Activated naive CD4-positive, alpha-beta T cell treated with anti-CD3 and anti-CD28 coated beads, Interleukin-2, amount 50 U/mL, for 16 hours (primary cell): ENCODE data around the gene WDR45.

Experiments
- DNase-seq: peaks from one replicate; pipeline ENCODE4 v3.0.0-alpha.2; 2020

Gene WDR45

GRCh38 chrX:49073601-49074575 is 5.8 kb downstream of the WDR45 start, which contains the start of gene PRAF2:
Gene PRAF2 (minus strand): TSS chrX:49074002. CDS start chrX:49073987, 15 bp downstream.
- peak; percentile 87 for DNase-seq

- DNase-seq: no peak
Measured at GRCh38 chrX:49072712-49073095, 7.0 kb downstream of the WDR45 start.

DNA sequence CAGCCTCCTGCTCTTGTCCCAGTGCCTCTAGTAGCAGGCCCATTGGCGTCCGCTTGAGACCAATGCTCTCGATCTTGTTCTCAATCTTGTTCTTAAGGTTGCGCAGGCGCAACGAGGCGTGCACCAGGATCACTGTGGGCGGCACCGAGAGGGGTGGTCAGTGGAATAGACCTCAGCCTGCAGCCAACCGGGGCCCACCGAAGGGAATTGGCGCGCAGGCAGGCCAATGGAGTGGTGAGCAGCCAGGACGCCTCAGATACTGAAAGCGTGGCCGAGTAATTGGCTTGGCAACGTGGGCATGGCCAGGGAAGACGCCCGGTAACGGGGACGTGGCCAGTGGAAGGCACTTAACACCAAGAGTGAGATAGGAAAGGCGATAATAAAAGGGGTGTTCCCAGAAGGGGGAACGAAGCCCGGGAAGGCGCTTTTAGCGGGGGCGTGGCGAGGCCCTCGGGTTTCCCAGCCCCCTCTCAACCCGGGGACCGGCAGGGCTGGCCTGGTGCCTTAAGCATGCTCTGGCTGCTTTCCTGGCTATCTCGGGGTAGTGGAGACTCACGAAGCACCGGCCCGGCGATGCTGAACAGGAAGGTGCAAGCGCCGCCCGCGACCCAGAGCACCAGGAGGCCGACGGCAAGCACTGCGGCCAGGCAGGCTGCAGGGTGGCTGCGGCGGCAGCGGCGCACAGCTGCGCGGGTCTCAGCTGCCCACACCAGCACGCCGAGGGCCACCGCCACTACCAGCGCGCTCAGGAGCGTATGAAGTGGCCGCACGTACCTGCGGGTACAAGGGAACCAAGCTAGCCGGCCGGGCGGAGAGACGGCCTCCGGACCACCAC is 7.6 kb downstream of the WDR45 start:
- no peak for DNase-seq

DNA sequence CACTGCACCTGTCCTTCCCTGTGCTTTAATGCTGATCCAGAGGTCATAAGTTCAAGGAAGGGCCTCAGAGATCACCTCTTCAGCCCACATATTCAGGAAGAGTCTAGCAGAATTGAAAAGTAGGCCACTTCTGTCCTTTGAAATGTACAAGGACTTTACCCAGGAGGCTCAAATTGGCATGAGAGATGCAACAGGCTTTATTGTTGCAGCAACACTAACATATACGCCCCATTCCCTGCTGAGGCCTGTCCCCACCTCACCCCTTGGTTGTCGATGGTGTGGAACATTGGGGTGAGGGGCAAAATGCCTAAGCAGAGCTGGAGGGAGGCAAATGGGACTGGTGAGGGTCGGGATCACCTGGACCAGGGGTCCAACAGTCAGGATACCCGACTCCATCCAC is 8.7 kb downstream of the WDR45 start:
- no peak for DNase-seq

- no peak for DNase-seq
Measured at GRCh38 chrX:49069038-49069437, 10.6 kb downstream of the WDR45 start.

DNA sequence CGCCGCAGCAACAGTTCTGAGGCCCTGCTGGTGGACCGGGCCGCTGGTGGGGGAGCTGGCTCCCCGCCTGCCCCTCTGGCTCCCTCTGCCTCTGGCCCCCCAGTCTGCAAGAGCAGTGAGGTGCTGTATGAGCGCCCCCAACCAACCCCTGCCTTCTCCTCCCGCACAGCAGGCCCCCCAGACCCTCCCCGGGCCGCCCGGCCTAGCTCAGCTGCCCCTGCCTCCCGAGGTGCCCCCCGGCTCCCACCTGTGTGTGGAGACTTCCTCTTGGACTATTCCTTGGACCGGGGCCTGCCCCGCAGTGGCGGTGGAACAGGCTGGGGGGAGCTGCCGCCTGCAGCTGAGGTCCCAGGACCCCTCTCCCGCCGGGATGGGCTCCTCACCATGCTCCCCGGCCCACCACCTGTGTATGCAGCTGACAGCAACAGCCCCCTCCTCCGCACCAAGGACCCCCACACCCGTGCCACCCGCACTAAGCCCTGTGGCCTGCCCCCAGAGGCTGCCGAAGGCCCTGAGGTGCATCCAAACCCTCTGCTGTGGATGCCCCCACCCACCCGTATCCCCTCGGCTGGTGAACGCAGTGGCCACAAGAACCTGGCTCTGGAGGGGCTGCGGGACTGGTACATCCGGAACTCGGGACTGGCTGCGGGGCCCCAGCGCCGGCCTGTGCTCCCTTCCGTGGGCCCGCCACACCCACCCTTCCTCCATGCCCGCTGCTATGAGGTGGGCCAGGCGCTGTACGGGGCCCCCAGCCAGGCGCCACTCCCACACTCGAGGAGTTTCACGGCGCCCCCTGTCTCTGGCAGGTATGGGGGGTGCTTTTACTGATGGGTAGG is 12.2 kb downstream of the WDR45 start:
- no peak for DNase-seq

- DNase-seq: no peak
Measured at GRCh38 chrX:49066690-49067089, 13.0 kb downstream of the WDR45 start.

- DNase-seq: no peak
Measured at GRCh38 chrX:49066278-49066677, 13.4 kb downstream of the WDR45 start.

DNA sequence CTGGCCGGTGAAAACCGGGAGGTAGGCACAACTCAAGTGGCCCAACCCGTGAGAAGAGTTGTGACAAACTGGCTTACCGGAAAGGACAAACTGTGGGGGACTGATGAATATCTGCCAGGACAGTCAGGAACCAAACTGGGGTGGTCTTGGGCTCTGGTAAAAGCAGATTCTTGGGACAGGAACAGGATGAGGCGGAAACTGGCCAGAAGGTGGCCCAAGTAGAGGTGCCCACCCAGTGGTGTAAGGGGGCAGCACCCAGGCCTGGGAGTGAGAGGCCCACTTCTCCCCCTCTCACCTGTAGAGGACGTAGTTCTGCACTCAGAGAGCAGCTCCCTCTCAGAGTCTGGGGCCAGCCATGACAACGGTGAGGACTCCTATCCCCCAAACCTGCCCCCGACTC is 15.0 kb downstream of the WDR45 start:
- no peak for DNase-seq

DNA sequence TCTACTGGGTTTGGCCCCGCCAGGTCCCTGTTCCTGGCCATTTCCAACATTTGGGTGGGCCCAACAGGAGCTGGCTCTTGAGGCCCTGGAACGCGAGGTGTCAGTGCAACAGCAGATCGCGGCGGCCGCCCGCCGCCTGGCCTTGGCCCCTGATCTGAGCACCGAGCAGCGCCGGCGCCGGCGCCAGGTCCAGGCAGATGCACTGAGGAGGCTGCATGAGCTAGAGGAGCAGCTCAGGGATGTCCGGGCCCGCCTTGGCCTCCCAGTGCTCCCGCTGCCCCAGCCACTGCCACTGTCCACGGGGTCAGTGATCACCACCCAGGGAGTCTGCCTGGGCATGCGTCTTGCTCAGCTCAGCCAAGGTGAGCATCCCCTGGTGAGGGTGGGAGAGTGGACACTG is 15.4 kb downstream of the WDR45 start:
- no peak for DNase-seq

DNA sequence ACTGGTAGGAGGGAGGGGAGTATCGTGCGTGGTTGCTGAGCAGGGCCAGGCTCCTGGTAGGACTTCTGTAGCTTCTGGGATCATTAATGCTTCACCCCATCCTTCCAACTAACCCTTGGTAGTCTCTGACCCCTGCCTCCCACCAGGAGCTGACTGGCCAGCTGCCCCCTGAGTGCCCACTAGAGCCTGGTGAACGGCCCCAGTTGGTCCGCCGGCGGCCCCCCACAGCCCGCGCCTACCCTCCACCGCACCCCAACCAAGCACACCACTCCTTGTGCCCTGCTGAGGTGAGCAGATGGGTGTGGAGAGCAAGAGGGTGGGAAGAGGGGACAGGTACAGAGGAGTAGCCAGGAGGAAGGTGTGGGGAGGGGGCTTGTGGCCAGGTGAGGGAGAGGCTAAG is 16.0 kb downstream of the WDR45 start:
- DNase-seq: no peak

- DNase-seq: no peak
Measured at GRCh38 chrX:49061916-49062315, 17.8 kb downstream of the WDR45 start.

DNA sequence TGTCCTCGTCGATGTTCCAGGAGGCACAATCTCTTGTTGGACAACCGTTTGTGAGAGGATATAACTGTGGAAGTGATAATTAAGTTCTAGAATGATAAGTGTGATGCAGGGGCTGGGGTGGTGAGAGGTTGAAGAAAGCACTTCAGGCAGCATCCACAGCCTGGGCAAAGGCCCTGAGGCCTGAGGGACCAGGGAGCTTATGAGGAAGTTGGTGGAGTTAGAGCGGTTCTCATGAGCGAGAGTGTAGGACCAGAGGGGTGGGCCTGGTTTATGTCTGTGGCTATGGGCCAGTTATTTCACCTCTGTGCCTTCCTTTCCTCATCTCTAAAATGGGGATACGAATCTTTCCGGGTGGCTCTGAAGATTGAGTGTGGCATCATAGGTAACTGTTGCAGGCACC is 18.2 kb downstream of the WDR45 start:
- DNase-seq: no peak

DNA sequence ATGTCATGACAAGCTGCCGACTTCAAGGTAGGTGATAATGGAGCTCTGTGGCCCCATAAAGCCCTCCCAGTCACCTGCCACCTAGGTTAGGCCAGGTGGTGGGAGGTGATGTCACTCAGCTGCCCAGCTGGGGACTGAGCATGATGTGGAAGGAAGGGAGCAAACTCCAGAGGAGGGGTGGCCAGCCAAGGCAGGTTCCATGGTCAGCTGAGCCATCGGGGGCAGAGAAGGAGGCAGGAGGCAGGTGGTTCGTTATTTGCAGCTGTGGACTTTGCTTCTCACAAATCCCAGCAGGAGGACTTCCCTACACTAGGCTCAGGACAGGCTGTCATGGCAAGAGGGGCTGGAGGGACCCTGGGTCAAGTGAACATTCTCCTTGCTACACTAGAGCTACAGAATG is 18.8 kb downstream of the WDR45 start:
- no peak for DNase-seq

DNA sequence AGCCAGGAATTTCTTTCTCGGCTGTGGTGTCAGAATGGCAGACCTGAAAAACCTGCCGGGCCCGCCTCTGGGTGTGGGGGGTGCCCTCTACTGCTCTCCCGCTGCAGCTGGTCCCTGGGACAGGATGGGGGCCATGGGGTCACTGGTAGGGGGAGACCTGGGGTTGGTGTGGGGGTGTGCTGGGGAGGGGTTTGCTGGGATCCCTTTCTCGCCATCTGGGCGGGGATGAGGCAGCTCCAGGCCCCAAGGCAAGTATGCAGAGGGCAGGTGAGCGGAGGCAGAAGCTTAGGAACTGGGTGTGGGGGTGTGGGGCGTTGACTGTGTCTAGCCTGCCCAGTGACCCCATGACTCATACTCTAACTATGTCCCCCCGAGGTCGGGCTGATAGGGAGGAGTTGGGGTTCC is 20.0 kb downstream of the WDR45 start:
- DNase-seq: no peak

DNA sequence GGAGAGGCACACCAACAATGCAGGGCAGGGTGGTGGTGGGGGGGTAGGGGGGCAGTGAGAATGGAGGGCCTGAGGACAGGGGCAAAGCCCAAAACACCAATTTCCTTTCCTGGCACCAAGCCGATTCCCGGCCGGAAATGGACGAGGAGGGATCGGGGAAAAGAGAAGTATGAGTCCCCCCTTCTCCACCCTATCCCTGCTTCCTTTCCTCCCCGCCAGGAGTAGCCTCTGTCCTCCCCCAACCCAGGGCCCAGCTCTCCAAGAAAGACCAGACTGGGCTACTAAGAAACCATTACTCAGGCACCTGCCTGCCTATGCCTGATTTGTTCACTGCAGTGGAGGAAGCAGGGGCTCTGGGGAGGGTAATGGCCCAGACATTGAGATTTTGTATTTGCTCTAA is 20.5 kb downstream of the WDR45 start:
- no peak for DNase-seq

DNA sequence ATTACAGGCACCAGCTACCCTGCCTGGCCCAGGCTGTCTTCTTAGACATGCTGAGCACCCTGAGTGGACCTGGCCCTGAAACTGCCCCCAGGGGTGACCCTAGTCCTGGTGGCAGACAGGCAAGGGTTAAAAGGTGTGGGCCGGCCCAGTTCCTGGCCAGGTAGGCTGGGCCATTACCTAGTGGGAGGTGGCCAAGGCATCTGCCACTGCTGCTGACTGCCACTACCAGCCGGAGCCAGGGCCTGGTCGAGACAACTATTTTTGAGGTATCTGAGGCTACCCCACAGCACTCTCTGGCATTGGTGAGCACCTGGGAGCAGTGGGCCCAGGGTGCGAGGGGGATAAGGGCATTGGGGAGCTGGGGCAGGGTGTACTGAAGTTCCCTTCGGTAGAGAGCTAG is 20.9 kb downstream of the WDR45 start, which contains the start of gene CCDC120:
TSS of gene CCDC120 (plus strand) at position 206 of the 400 bp plus-strand sequence. CDS start 3,043 bp downstream, outside the sequence.
- DNase-seq: no peak

DNA sequence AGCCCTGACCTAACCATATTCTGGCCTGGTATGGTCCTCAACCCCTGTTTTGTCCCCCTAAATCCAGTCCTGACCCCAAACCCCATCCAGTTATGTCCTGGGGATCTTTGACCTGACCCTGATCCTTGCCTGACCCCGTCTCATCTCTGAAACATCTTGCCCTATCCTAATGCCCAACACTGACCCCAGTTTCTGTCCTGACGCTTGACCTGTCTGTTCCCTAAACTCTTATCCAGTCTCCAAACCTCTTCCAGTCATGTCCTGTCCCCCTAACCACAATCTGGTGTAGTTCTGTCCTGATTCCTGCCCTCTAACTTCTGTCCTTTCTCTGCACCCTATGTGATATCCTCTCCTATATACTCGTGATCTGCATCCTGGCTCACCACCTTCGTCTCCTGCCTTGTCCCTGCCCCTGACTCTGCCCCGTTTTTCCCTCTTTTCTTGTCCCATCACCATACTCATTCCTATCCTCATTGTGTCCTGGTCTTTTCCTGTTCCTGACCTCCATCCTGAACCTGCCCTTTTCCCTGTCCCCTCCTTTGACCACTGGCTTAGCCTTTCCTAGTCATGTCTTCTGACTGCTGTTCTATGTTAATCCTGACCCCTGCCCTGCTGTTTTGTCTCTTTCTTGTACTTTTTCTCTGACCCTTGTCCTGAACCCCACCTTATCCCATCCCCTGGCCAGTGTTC is 25.5 kb downstream of the WDR45 start:
- no peak for DNase-seq

DNA sequence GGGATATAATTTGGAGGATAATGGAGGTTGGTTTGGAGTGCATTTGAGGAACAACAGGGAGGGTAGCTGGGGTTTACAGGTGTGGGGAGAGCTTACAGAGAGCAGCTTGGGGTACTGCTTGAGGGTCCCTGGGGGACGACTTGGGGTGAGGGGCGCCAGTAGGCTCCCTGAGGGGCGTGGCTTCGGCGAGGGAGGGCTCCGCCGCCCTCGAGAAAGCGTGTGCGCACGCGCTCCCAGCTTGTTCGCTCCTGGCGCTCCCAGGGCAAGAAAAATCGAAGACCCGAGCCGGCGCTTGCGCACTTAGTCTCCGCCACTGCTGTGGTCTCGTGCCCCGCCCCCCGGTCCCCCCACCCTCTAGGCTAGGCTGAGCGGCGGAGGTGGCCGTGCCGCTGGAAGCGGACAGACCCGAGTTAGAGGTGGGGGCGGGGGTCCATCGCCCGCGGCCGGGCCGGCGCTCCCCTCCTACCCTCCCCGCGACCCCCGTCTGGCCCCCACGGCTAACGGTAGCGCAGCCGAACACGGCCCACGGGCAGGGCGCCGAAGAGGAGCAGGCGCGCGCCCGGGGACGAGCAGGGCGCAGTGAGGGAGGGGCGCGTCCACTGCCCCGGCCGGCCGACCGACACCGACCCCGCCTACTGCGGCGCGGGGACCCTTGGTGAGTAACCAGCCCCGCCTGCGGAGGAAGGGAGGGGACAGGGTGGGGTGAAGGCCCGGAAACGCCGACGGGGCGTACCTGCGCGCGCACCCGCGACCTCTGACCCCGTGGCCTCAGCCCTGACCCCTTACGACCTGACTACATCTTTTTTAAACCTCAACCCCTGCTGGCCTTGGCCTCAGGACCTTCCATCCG is 26.2 kb downstream of the WDR45 start:
- peak; percentile 72 for DNase-seq

- DNase-seq: no peak
Measured at GRCh38 chrX:49043987-49044281, 35.8 kb downstream of the WDR45 start.
